Activated CD8-positive, alpha-beta memory T cell treated with anti-CD3 and anti-CD28 coated beads for 1 hour (primary cell): ENCODE results near the gene FAM13A.

Experiments used
- DNase-seq, 2 donors: peaks; one replicate each; pipeline ENCODE4 v3.0.0-alpha.2; 2020; ENCODE audit warnings: low read depth in 1 of 2; ENCODE audit errors: extremely low read depth in 1 of 2

FAM13A gene

GRCh38 chr4:88754796-88755195 lies 302.2 kb downstream of the FAM13A start:
- DNase-seq, result no peak

- no peak for DNase-seq
Measured at GRCh38 chr4:88753658-88754571, 303.1 kb downstream of the FAM13A start.

GRCh38 chr4:88752754-88753153 lies 304.2 kb downstream of the FAM13A start:
- no peak for DNase-seq

DNA sequence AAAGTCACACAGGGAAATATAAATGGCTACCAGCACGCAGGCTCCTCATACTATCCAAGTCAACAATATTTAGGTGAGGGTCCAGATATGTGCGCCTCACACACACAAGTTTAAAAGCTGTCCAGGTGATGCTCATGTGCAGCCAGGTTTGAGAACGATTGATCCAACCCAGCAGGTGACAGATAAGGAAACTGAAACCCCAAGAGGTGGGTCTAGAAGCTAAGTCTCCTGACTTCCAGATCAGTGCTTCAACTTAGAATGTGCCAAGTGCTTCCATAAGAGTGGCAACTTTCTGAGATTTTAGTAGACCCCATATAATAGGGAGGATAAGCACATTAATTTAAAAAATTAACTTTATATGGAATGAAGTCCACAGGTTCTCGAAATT lies 304.9 kb downstream of the FAM13A start:
- no peak for DNase-seq

DNA sequence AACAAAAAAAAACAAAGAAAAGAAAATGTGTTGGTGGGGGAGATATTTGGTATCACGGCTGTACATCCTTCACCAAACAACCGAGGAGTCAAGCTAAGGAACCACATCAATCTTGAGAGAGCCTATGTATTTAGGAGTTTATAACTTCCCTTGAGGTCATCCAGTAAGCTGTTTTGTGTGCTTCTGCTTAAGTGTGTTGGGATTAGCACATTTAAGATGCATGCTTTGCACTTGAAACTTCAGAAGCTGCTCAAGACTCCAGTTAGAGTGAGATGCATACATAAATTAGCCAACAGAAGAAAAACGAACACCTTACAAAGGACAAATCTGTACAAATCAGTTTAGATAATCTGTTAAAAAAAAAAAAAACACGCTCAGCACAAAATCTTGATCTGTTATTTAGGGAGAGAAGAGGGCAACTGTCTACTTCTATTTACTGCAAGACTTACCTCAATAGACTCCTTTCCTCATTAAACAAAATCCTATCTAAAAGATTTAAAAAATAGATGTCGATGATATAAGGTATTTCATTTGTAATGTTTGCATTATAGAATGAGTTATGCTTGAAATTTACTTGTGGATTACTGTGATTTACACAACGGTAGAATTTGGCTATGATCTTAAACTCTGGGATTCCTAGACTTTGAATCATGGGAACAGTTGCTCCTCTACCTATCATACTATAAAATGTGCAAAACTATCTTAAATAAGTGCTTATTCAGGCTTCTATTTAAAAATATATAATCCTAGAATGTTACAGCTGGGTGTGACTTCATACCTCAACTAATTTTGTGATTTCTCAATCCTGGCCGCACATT lies 305.5 kb downstream of the FAM13A start:
- no peak for DNase-seq

DNA sequence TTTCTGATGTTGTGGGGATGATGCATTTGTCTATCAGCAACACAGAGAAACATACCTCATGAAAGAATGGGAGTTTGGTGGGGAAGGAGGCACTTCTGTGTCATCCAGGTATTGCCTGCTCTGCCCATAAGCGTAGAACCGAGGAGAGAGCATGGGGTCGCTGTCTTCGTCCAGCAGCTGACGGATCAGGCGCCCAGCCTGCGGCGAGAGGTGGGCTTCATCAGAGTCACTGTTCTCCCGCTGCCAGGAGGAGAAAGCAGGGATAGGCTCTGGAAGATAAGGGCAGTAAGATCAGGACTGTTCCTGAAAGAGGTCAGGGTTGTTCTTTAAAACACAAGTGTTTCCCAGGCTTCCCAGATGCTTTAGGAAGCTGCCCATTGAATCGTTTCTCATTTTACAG lies 306.6 kb downstream of the FAM13A start:
- no peak for DNase-seq

GRCh38 chr4:88747351-88747750 lies 309.6 kb downstream of the FAM13A start:
- no peak for DNase-seq

- DNase-seq, result no peak
Measured at GRCh38 chr4:88746206-88746605, 310.8 kb downstream of the FAM13A start.

- no peak for DNase-seq
Measured at GRCh38 chr4:88745581-88746163, 311.3 kb downstream of the FAM13A start.

GRCh38 chr4:88745175-88745574 lies 311.8 kb downstream of the FAM13A start:
- no peak for DNase-seq

DNA sequence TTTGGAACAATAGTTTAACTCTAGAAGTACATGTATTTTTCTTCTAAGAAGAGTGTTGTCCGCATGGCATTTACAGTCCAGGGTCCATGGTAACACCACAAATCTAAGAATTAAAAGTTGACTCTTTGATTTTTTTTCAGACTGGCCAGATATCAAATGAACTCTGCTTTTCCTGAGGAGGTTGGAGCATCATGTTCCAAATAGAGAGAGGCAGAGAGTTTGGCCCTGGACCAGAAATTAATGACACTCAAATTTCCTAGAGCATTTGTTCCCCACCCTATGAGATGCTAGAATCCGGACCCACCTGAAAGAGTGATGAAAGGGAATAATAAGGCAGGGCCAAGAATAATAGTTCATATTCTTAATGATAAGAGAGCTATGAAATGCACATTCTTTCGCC lies 312.4 kb downstream of the FAM13A start:
- no peak for DNase-seq

DNA sequence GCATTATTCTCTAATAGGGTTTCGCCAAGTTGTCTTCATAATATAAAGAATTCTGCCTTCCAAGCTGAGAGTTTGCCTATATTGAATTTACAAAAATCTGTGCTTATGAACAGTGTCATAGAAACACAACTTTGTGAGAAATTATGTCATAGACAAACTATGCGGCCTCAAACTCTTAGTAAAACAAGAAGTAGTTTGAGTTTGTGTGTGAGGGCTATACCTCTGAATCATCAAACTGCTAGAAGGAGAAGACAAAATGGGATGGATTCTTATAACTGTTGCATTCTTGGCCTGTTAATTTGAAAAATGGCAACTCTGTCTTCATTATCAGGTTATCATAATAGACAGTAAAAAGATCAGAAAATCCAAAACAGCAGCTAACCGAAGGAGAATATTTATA lies 313.3 kb downstream of the FAM13A start:
- no peak for DNase-seq

- no peak for DNase-seq
Measured at GRCh38 chr4:88742561-88742960, 314.4 kb downstream of the FAM13A start.

GRCh38 chr4:88738180-88738579 lies 318.8 kb downstream of the FAM13A start:
- DNase-seq, result no peak

GRCh38 chr4:88737307-88737941 lies 319.6 kb downstream of the FAM13A start:
- no peak for DNase-seq

DNA sequence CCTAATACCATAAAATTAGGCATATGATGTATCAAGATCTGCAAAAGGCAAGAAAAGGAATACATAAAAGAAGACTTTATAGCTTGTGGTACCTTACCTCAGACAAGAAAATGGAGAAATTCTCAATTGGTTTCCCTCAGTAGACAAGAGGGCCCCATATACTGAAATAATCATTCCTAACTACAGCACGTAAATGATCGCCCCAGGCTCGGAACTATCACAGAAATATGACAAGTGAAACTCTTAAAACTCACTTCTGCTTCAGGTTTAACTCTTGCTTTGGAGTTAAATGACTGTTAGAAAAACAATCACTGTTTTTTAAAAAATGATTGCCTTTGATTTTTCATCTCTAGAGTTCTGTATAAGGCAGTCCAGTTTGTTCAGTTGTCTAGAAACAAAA lies 320.7 kb downstream of the FAM13A start:
- no peak for DNase-seq

- DNase-seq, result no peak
Measured at GRCh38 chr4:88735564-88735963, 321.4 kb downstream of the FAM13A start.

- no peak for DNase-seq
Measured at GRCh38 chr4:88734403-88734949, 322.5 kb downstream of the FAM13A start.

- no peak for DNase-seq
Measured at GRCh38 chr4:88732714-88733368, 324.1 kb downstream of the FAM13A start.

- no peak for DNase-seq
Measured at GRCh38 chr4:88731381-88731780, 325.6 kb downstream of the FAM13A start.
